NOMO-1 treated with DMSO at 0.1 percent for 48 hours (cell line): ENCODE data around the gene GALNT9.

Experiments used
- DNase-seq: peaks from one replicate; lab custom pipeline; 2025; ENCODE audit not compliant: unreplicated experiment; lab: John Stamatoyannopoulos, UW

Gene GALNT9

DNA sequence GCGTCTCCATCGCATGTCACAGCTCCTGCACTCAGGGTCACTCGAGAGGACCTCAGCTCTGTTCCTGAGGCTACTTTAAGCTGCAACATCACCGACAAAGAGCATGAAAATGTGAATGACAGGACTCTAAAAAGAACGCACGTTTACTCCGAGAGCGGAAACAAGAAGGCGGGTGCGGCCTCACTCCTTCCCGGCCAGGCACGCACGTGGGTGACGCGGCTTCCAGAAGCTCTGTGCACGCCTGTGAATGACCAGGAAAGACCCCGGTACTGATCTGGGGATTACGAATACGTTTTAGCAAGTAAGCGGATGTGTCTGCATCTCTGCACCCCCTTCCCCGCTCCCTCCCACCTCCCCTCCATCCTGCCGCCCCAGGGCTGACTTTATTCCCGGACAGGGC, 15.2 kb upstream of the GALNT9 start:
- DNase-seq, result no peak

DNA sequence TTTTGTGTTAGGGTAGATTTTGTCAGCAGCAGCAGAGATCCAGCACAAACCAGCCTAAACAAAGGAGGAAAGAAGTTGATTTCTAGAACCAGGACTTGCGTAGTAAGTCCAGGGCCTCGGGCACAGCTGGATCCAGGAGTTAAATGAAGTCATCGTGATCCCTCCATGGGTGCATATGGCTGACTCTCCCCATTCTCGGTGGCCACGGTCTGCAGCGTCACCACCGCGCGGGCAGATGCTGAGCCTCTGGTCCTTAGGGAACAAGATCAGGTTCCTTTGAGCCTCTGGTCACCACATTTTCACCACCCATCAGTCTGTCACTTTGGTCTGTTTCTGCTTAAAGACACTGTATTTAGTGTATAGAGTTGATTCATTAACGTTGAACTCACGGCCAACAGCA, 14.8 kb upstream of the GALNT9 start:
- DNase-seq, result no peak

DNA sequence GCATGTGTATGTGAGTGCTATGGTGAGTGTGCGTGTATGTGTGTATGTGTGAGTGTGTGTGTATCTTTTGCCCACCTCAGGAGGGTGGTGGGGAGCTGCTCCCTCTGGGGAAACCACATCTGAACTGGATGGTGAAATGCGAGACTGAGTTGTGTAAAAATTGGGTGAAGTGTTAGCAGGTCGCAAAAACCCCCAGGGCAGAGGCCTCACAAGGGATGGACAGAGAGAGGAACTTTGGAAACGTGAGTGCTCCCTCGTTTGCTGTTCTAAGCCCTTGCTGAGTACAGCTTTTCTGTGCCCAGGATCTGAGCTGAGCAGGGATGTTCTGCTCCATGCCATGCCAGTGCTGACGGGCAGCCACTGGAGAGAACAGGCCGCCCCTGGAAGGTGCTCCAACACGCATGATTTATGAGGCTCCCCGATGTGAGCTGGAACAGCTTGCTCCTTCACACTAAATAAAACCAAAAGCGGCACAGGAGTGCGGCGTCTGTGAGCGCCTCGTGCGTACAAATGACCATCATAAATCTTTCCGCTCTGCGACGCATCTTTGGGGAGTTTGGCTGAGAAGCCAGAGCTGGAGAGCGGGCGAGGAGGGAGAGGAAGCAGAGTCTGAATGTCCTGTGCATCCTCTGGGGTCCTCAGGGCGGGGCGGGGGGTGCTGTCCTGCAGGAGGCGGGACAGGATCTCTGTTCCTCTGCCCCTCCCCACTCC, 14.1 kb upstream of the GALNT9 start:
- DNase-seq, result peak; percentile 22

DNA sequence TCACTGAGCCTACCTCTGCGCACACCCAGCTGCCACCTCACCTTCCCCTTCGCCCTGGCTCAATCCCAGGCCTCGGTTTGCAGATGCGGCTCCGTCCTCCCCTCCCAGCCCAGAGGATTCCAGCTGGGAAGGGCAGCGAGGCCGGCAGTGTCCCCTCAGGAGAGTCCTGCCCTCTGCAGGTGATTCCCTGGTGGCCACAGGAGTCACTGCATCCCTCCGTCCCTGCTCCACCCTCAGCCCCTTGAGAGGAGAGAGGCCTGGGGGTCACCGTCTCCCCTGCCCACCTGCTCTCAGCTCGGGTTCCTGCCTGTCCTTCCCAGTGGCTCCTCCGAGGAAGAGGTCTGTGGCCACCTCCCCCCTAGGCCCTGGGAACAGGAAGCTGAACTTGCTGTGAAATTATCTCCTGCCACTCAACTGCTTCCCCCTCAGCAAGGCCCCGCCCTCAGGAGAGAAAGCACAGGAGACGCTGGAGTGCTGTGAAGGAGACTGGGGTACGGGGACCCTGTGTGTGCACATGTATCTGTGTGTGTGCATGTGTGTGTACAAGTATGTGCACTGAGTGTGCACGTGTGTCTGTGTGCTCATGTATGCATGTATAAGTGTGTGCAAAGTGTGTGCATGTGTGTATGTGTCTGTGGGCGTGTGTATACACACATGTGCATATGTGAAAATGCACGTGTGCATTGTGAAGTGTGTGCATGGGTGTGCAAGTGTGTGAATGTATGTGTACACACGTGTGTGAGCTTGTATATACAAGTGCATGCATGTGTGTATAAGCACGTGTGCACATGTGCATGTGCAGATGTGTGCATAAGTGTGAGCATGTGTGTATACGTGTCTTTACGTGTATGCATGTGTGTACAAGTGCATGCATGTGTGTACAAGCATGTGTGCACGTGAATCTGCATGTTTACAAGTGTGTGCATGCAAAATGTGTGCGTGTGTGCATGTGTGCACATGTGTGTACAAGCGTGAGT, 13.2 kb upstream of the GALNT9 start:
- DNase-seq, result peak; percentile 77

DNA sequence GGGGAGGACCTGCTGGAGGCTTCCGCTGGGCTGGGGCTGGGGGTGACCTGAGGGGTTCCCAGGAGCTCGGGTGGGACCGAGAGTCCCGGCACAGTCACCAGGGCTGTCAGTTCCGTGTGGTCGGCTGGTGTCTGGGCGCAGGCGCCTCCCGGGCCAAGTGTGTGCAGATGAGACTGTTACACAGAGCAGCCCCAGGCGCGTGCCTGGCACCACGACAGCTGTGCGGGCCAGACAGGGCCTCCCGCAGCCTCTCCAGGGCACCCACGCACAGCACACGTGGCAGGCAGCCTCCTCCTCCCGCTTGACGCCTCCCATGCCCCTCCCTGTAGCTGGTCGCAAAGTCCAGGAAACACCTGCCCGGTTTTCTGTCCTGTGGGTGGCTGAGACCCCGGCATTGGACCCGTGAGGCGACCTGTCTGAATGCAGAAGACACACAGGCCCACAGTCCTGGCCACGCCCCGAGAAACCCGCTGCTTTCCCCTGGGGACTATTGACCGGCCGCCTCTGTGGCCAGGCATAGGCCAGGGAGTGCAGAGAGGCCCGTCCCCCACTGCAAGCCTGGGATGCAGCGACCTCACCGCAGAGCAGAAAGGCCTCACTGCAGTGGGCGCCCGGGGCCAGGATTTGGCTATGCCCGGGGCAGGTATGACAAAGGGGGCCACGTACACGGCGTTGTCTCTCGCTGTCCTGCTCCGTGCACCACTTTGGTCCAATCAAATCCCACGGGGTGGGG, 12.1 kb upstream of the GALNT9 start:
- DNase-seq, result no peak

DNA sequence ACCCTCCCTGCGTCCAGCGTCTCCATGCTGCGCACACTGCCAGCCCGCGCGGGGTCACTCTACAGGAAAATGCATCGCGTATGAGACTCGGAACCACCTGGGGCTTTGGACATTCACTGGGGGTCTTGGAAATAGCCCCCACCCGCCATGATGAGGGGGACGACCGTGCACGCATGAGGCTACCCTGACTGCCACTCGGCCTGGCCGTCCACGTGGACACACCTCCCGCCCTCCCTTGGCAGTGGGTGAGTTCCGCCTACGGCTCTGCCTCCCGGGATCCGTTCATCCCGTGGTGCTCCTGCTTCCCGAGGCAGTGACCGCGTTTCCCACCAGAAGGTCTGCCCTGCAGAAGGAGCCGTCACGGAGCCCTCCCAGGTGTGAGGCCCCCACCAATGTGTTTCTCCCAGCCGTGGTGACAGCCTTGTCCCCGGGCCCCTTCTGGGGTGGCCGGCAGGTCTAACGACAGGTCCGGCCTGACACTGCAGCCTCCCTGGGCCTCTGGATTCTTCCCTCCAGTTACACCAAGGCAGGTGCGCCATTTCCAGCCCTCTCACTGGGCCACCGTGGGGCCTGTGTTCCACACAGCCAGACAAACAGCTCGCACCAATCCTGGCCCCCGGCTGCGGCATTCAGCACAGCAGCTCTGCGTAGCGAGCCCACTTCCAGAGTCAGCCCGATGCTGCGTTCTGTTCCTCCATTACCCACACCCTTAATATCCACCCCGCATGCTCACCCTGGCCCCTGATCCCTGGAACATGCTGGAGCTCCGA, 11.1 kb upstream of the GALNT9 start:
- DNase-seq, result no peak

DNA sequence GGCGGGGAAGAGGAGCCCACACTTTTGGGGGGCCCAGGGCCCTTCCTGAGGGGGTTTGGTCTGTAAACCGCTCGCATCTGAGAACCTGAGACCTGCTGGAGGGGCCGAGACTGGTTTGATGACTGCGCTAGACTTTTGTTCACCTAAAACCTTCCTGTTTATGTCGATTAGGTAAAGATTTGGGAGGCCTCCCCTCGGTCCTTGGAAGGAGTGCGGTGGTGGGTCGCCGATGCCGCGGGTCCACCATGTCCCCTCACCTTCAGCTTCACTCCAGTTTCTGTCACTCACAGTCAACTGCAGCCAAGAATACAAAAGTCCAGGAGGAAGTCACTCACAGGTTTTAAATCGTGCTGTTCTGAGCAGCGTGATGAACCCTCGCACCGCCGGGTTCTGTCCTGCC, 10.5 kb upstream of the GALNT9 start:
- DNase-seq, result no peak

DNA sequence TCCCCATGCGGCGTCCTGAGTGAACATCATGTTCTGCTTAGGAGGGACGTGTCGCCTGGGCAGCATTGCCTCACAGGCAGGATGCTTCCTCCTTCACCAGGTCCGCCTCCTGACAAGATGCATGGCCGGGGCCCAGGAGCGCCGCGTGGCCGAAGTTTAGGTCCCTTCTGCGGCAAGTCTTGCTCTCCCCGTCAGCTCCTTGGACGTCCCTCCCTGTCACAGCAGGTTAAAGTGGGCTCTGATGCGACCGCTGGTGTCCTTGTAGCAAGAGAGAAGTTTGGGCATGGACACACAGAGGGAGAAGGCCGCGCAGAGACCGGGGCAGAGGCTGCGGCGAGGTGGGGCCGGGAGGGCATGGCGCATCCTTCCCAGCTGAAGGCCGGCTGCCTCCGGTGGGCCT, 9.4 kb upstream of the GALNT9 start:
- no peak for DNase-seq

DNA sequence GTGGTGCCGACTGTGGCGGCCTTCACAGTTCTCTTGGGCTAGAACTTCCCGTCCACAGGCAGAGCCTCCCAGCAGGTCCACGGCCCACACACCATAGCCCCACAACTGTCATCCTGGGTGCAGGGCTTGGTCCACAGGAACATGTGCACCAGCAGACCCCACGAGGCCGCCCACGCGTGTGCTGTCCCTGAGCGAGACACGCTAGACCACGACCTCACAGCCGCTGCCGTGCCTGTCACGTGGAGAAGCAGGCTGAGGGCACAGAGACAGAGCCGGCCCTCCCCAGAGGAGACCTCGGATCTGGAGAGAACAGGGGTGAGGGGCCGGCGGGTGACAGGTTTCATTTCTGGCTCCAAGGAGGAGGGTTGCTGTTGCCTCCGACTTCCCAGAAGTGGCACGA, 8.9 kb upstream of the GALNT9 start:
- DNase-seq, result no peak

DNA sequence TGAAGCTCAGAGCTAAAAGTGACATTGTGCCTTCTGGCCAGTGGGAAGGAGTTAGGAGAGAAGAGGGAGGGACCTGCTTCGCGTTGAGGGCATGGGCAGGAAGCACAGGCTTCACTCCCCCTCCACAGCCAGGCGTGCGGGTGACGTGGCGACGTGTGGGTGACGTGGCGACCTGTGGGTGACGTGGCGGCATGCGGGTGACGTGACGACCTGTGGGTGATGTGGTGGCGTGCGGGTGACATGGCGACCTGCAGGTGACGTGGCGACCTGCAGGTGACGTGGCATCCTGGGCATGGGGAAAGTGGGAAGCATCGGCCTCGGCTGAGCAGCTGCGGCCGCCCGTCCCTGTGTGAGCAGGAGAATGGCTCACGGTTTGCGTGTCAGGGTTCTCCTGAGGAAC, 8.2 kb upstream of the GALNT9 start:
- DNase-seq, result no peak

DNA sequence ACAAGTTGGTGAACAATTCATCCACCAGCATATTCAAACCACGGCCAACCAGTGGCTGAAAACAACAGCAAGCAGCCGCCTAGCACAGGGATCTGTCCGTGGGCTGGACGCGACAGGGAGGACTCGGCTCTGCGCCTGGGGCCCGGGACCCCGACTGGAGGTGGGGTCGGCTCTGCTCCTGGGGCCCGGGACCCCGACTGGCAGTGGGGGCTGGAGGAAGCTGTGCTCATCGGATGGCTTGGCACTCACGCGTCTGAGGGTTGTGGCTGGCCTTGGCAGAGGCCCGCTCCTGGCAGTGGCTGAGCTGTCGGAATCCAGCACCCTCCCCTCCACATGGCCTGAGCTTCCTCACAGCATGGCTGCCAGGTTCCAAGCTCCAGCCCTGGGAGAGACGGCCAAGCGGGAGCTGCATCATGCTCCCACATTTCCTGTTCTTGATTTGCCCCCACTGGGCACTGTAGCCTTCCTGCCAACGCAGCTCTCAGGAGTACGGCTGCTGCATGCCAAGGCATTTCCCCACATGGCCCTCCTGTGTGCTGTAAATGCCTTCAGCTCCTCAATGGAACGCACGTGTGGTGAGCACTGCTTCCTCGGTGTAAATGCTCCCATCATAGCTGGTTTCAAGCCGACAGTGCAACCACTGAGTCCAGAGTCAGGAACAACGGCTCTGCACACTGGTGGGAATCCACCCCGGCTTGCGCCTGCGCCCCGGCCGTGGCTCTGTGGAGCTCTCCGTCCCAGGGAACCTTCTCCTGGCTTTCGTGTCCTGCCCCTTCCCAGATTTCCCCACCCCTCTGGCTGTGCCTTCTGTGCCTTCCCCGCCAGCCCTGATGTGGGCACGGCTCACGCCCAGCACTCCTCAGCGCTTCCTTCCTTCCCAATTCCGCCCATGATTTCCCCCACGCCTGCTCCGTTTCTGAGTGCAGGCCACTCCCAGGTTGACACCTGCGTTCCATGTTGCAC, 7.3 kb upstream of the GALNT9 start:
- no peak for DNase-seq

DNA sequence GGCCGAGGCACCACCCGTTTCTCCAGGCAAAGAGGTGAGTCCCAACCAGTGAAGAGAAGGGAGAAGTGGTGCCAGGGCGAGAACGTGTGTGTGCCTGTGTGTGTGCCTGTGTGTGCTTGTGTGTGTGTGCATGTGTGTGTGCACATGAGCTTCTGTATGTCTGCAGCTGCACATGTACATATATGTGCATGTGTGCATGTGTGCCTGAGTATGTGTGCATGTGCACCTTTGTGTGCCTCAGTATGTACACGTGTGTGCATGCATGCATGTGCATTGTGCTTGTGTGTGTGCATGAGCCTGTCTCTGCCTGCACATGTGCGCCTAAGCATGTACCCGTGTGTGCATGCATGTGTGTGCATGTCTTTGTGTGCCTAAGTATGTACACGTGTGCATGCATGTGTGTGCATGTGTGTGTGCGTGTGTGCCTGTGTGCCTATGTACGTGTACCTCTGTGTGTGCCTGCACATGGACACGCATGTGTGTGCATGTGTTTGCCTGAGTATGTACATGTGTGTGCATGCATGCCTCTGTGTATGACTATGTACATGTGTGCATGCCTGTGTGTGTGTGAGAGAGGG, 5.9 kb upstream of the GALNT9 start:
- no peak for DNase-seq

DNA sequence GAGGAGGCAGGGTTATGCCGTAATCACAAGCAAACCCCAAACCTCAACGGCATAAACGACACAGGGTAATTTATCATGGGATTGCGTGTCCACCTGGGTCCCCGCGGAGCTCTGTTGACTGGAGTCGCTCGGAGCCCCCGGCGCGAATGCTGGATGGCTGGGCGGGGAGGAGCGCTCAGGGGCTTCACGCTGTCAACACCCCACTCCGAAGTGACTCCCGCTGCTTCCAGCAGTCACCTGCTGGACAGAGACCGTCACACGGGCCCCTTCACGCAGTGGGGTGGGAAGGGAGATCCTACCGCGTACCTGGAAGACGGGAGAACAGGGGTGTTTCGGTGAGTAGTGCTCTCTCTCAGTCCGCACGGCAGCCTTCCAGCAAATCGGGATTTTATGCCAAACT, 4.4 kb upstream of the GALNT9 start:
- no peak for DNase-seq

DNA sequence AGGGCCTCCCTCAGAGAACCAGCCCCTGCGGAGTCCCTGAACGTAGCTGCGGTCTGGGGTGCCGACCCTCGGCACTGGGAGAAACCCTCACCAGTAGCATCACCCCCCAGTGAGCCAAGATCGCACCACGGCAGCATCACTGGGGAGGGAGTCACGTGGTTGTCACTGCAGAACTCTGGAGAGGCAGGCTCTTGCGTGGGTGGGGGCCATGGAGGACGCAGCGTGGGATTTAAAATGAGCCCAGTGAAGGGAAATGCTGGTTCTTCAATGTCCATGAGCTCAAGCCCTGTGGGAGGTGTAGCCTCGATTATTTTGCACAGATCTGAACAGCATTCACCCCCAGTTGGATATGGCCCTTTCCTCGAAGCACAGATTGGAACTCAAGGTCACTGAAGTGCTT, 3.9 kb upstream of the GALNT9 start:
- no peak for DNase-seq

DNA sequence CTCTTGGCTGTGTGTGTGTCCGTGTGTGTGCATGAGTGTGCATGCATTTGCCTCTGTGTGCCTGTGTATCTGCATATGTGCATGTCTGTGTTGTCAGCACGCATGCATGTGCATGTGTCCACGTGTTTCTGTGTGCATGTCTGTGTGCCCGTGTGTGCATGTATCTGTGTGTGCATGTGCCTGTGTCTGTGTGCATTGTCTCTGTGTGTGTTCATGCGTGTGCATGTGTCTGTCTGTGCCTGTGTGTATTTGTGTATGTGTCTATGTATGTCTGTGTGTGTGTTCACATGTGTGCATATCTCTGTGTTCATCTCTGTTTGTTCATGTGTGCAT, 1.1 kb upstream of the GALNT9 start:
- DNase-seq, result no peak

DNA sequence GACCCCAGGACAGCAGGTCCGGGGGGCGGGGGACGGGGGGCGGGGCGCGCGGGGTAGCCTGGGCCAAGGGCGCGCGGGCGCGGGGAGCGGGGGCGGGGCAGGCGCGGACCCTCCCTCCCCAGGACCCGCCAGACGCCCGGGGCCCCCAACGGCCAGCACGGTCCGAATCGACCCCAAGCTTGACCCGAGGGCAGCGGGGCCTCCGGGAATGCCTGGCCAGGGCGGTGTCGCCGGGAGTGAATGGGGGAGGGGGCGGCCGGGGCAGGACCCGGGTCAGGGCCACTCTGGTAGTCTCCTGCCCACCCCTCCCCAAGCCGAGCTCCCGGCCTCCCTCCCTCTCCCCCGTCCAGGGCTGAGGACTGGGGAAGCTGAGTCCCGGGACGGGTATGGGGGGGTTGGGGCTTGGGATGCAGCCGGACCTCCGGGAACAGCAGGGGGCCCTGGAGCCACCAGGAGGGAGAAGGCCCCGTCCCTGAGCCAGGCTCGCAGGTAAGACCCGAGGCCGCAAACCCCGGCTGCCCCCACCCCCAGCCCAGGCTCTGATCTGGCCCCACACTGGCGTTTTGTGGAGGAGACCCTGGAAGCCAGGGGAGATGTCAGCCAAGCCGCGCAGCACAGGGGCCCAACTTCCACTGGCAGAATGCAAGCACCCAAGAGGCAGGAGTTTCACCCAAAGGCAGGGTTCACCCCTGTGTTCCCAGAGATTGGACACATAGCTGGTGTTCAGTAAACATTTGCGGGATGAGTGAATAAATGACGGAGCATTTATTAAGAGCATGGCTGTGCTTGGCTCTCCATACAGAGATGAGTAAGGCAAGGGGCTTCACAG, 545 bp upstream of the GALNT9 start:
- DNase-seq, result no peak

DNA sequence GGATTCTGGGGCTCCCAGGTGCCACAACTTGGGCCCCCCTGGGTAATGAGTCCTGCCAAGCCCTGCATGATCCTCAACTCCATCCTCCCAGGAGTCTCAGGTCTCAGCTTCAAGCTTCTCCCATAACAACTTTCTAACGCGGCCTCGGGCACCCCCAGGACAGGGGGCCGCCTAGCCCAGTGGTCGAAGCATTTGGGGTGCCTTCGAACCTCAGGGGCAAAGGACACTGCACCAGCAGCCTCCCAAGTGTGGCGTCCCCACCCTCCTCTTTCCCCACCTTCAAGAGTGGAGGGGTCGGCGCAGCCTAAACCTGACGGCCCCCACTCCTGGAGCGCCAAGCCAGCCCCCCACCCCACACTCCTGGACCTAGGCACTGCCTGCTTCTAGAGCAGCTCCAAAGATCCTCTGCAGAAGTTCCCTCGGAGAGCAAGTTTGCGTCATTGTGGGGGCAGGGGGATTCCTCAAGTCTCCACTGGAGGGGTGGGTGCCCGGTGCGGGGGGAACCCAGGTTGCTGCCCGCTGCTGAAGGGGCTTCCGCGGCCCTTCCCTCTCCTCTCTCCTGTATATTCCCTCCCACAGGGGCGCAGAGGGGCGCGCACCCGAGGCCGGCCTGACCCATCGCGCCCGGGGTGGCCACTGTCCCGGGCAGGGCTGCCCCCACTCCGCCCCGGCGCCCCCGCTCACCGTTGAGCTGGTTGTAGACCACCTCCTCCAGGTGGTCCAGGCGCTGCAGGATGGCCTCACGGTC, 933 bp downstream of the GALNT9 start:
- DNase-seq, result no peak
